Memory B cell (primary cell): Measurements from ENCODE around the gene B9D2.
"Not testable (repeated sequence)": the region's sequence is repeated elsewhere in the genome, so short reads cannot be mapped to it uniquely, and the experiment has no call there.

Source experiments
- ATAC-seq: fragments of 150-1000 bp; cut with Tn5 transposase; 2 replicates; pipeline ENCODE4 v1.10.0; 2021; ENCODE audit warnings: low read depth, mild to moderate bottlenecking, moderate library complexity
- DNase-seq, 2 donors: peaks; one replicate each; pipeline ENCODE4 v3.0.0; 2022; ENCODE audit warnings: low spot score in 2 of 2
- H3K27ac Mint-ChIP-seq: one replicate; pipeline ENCODE4 v1.8.0; 2022; ENCODE audit warnings: mild to moderate bottlenecking, moderate library complexity, mixed read lengths
- H3K27me3 Mint-ChIP-seq: one replicate; pipeline ENCODE4 v1.8.0; 2022; ENCODE audit warnings: mixed read lengths
- H3K36me3 Mint-ChIP-seq: one replicate; pipeline ENCODE4 v1.8.0; 2022; ENCODE audit warnings: mild to moderate bottlenecking, mixed read lengths
- H3K4me1 Mint-ChIP-seq: one replicate; pipeline ENCODE4 v1.8.0; 2022; ENCODE audit warnings: mixed read lengths
- H3K4me3 Mint-ChIP-seq: one replicate; pipeline ENCODE4 v1.8.0; 2022; ENCODE audit warnings: mild to moderate bottlenecking, moderate library complexity, mixed read lengths
- H3K9me3 Mint-ChIP-seq: one replicate; pipeline ENCODE4 v1.8.0; 2022; ENCODE audit warnings: mixed read lengths

The B9D2 gene

DNA sequence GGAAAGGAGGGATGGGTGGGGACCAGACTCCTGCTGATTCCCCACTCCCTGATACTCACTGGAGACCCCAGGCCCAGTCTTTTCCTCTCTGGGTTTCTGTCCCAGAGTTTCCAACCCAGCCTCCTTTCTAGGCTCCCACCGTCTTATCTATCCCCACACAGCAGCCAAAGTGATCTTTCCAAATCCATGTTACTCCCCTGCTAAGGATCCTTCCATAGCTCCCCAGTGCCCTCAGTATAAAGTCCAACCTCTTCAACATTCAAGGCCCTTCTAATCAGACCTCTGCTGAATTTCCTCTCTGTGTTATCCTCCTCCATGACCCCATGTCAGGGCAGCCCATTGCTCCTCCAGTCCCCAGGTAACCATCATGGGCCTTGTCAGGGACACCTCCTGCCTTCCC is 8.9 kb downstream of the B9D2 start:
- no peaks in the 10 kb centered on the region for H3K9me3 Mint-ChIP-seq
- H3K4me1 Mint-ChIP-seq, result peaks cover 27% of the 10 kb centered on the region
- no peak for ATAC-seq
- no peaks in the 10 kb centered on the region for H3K27me3 Mint-ChIP-seq
- DNase-seq, result no peak
- H3K27ac Mint-ChIP-seq, result peak overlapping the region; percentile 42
- H3K4me3 Mint-ChIP-seq, result peak overlapping the region; percentile 1
- H3K36me3 Mint-ChIP-seq, result no peaks in the 10 kb centered on the region

GRCh38 chr19:41354343-41354953 is 9.5 kb downstream of the B9D2 start:
- peak overlapping the region; percentile 68 for H3K4me3 Mint-ChIP-seq

DNA sequence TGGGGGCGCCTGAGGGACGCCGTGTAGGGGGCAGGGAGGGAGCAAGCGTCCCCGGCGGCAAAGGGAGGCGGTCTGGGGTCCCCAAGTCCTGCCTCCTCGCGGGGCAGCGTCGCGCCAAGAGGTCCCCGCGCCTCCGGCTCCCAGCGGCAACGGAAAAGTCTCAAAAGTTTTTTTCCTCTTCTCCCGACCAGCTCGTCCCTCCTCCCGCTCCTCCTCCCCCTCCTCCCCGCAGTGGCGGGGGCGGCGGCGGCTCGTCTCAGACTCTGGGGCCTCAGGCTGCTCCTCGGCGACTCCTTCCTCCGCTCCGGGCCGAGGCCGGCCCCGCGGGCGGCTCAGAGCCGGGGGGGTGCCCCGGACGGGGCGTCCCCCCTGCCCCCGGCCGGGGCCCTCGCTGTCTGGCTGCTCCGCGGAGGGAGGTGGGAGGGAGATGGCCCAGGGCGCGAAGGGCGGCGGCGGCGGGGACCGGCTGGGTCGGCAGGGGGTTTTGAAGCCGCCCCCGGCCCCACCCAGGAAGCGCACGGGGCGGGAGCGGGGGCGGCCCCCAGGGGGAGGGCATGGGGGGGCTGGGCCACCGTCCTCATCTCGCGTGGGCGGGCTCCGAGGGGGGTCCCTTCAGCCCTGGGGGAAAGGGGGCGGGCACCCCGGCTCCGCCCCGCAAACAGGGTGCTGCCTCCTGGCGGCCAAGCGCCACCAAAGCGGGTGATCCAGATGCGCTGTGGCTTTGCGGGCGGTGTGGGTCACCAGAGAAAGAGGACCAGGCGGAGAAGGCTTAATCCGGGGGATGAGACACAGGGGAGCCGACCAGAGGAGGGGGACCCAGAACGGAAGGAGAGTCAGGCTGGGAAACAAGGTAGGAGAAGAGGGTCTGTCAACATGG is 10.2 kb downstream of the B9D2 start, which contains the start of gene TGFB1:
Gene TGFB1 (minus strand): TSS at position 457 of the 877 bp plus-strand sequence. CDS start 878 bp downstream, outside the sequence.
- H3K4me1 Mint-ChIP-seq, result peaks cover 34% of the 10 kb centered on the region

More at GRCh38 chr19:41354343-41354953, 9.5 kb downstream of the B9D2 start:
- H3K9me3 Mint-ChIP-seq, result no peaks in the 10 kb centered on the region
- peaks cover 26% of the 10 kb centered on the region for H3K4me1 Mint-ChIP-seq
- ATAC-seq, result no peak
- peak overlapping the region; percentile 95 for H3K27ac Mint-ChIP-seq
- H3K36me3 Mint-ChIP-seq, result no peaks in the 10 kb centered on the region
- DNase-seq, result no peak
- no peaks in the 10 kb centered on the region for H3K27me3 Mint-ChIP-seq

GRCh38 chr19:41352609-41353465 is 11.1 kb downstream of the B9D2 start:
- DNase-seq (peak; percentile 82 to 83), ATAC-seq (peak; percentile 28)
- Mint-ChIP-seq H3K4me1 (peaks cover 37% of the 10 kb centered on the region), H3K27ac (peak overlapping the region; percentile 95), H3K27me3 (no peaks in the 10 kb centered on the region), H3K9me3 (no peaks in the 10 kb centered on the region), H3K36me3 (peaks cover 7% of the 10 kb centered on the region), H3K4me3 (peak overlapping the region; percentile 98)

More for the DNA sequence above, 10.2 kb downstream of the B9D2 start, which contains the start of gene TGFB1:
- Mint-ChIP-seq H3K27me3 (no peaks in the 10 kb centered on the region), H3K4me3 (peak within 1 kb of the TSS; percentile 98), H3K27ac (peak within 1 kb of the TSS; percentile 95), H3K9me3 (no peaks in the 10 kb centered on the region), H3K36me3 (peaks cover 3% of the 10 kb centered on the region)
- DNase-seq, result peak; percentile 93
- ATAC-seq, result peak; percentile 64

- no peak for ATAC-seq
- Mint-ChIP-seq H3K27ac (peak overlapping the region; percentile 95), H3K4me1 (peaks cover 37% of the 10 kb centered on the region)
These were observed 11.7 kb downstream of the B9D2 start for GRCh38 chr19:41352279-41352608.

DNA sequence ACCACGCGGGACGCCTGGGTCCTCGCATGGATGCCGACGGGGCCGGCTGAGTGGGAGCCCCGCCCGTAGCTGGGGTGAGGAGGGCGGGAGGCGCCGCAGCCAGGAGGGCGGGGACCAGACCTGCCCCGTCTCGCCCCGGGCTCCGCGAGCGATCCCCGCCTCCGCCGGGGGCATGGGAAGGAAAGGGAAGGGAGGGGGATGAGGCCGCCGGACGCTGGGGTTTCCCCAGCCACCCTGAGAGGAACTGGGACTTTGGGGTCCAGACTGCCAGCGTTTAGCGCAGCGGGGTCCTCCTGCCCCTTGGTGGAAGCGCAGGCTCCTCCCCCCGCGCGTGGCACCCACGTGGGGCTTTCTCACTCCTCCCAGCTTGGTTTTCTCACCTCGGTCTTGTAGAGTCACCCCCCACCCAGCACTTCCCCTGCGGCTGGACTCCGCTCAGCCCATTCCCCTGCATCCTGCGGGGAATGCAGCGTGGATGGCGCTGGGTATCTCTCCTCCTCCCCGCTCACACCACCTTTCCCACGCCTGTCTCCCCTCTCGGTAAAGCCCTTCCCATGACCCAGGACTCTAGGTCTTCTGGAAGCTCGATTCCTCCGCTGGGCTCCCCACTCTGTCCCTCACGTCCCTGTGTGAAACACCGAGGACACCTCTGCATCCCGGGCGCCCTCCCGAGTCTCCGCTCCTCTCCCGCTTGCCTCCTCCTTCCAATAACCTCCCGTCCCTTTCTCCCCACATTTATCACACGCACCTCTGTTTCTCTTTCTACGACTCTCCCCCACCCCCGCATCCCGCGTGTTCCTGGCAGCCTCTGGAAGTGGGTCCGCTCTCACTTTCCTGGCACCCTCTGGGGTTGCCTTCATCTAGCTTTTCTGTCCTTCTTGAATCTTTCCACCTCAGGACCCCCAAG is 12.4 kb downstream of the B9D2 start:
- H3K27ac Mint-ChIP-seq, result peak overlapping the region; percentile 95
- DNase-seq (peak; percentile 82 to 89), ATAC-seq (peak; percentile 59)
- peak overlapping the region; percentile 98 for H3K4me3 Mint-ChIP-seq
- no peaks in the 10 kb centered on the region for H3K9me3 Mint-ChIP-seq
- H3K4me1 Mint-ChIP-seq, result peaks cover 35% of the 10 kb centered on the region
- no peaks in the 10 kb centered on the region for H3K27me3 Mint-ChIP-seq
- H3K36me3 Mint-ChIP-seq, result peaks cover 9% of the 10 kb centered on the region

More at GRCh38 chr19:41352279-41352608, 11.7 kb downstream of the B9D2 start:
- H3K4me3 Mint-ChIP-seq, result peak overlapping the region; percentile 98
- H3K36me3 Mint-ChIP-seq, result peaks cover 7% of the 10 kb centered on the region
- no peaks in the 10 kb centered on the region for H3K9me3 Mint-ChIP-seq
- no peak for DNase-seq
- H3K27me3 Mint-ChIP-seq, result no peaks in the 10 kb centered on the region

DNA sequence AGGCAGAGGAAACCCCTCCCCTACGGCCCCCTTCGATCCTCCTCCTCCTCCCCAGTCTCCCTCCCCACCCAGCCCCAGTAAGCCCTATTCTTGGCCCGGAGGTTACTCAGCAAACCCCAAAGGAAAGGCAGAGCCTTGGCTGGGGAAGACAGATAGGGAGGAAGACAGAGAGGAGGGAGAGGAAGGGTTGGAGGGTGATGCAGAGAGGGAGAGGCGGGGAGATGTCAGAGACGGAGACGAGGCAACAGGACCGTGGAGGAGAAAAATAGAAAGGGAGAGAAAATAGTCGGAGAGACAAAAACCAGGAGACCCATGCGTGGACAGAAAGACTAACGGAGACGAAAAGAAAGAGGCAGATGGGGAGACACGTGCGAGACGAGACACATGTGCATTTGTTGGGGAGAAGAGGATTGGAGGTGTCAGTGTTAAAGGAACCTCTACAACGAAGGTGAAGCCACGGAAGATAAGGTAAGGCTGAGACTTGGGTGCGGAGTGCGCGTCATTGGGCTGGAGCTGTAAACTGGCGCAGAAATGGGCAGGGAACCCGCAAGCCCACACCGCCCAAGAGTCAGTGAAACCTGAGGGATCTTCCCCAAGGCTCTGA is 13.1 kb downstream of the B9D2 start:
- peaks cover 11% of the 10 kb centered on the region for H3K36me3 Mint-ChIP-seq
- ATAC-seq (peak; percentile 3), DNase-seq (no peak)
- H3K4me3 Mint-ChIP-seq, result peak overlapping the region; percentile 98
- H3K27ac Mint-ChIP-seq, result peak overlapping the region; percentile 95
- H3K4me1 Mint-ChIP-seq, result peaks cover 34% of the 10 kb centered on the region
- H3K27me3 Mint-ChIP-seq, result no peaks in the 10 kb centered on the region
- H3K9me3 Mint-ChIP-seq, result no peaks in the 10 kb centered on the region

GRCh38 chr19:41346916-41347315 is 17.0 kb downstream of the B9D2 start:
- not testable (repeated sequence) for ATAC-seq, H3K27ac Mint-ChIP-seq, H3K27me3 Mint-ChIP-seq, H3K4me3 Mint-ChIP-seq, H3K9me3 Mint-ChIP-seq, DNase-seq
- peaks cover 40% of the 10 kb centered on the region for H3K4me1 Mint-ChIP-seq
- H3K36me3 Mint-ChIP-seq, result peaks cover 20% of the 10 kb centered on the region

DNA sequence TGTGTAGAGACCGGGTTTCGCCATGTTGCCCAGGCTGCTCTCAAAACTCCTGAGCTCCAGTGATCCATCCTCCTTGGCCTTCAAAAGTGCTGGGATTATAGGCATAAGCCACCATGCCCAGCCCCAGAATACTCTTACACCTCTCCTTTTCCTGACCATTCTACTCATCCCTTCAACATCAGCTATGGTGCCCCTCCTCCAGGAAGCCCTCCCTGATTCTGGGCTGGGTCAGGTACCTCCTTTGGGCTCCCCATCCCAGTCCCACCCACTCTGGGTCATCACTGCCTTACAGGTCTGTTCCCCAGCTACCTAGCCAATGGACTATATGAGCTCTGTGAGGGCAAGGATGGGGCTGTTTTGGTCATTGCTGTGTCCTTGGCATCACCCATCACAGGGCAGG is 19.8 kb downstream of the B9D2 start:
- H3K27ac Mint-ChIP-seq, result peak overlapping the region; percentile 92

GRCh38 chr19:41341669-41342490 is 22.1 kb downstream of the B9D2 start:
- DNase-seq, result no peak
- H3K27me3 Mint-ChIP-seq, result no peaks in the 10 kb centered on the region
- peaks cover 22% of the 10 kb centered on the region for H3K4me1 Mint-ChIP-seq
- no peaks in the 10 kb centered on the region for H3K9me3 Mint-ChIP-seq
- H3K27ac Mint-ChIP-seq, result peak overlapping the region; percentile 24
- peak; percentile 63 for ATAC-seq
- peak overlapping the region; percentile 53 for H3K4me3 Mint-ChIP-seq
- peaks cover 24% of the 10 kb centered on the region for H3K36me3 Mint-ChIP-seq

More for the DNA sequence above, 19.8 kb downstream of the B9D2 start:
- Mint-ChIP-seq H3K36me3 (peaks cover 27% of the 10 kb centered on the region), H3K4me3 (no peak overlapping the region), H3K9me3 (no peaks in the 10 kb centered on the region), H3K4me1 (peaks cover 29% of the 10 kb centered on the region), H3K27me3 (no peaks in the 10 kb centered on the region)
- DNase-seq, result no peak
- no peak for ATAC-seq

DNA sequence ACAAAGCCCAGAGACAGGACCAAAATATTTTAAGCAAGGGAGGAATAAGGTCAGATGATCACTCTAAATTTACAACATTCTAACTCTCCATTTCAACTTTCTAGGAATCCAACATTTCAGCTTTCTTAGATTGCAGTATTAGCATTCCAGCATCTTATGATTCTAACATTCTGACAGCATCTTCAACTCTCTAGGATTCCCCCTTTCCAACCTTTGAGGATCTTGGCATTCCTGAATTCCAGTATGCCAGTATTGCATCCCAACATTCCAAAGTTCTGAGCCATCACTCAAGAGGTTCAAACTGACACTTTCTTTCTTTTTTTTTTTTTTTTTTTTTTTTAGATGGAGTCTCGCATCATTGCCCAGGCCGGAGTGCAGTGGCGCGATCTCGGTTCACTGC is 24.0 kb downstream of the B9D2 start:
- ATAC-seq, result no peak
- H3K27ac Mint-ChIP-seq, result no peak overlapping the region
- H3K4me3 Mint-ChIP-seq, result no peak overlapping the region
- no peaks in the 10 kb centered on the region for H3K27me3 Mint-ChIP-seq
- no peaks in the 10 kb centered on the region for H3K9me3 Mint-ChIP-seq
- DNase-seq, result no peak
- peaks cover 22% of the 10 kb centered on the region for H3K36me3 Mint-ChIP-seq
- peaks cover 23% of the 10 kb centered on the region for H3K4me1 Mint-ChIP-seq

DNA sequence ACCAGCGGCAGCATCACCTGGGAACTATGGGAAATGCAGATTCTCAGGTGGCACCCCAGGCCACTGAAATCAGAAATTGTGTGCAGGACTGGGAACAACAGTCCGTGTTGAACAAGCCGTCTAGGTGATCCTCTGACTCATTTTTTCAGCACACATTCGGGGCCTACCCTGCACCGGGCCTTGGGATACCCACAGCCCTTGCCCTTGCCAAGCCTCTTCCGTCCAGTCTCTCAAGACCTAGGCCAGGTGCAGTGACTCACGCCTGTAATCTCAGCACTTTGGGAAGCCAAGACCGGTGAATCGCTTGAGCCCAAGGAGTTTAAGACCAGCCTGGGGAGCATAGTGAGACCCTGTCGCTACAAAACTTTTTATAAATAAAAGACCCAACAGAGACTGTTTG is 28.5 kb downstream of the B9D2 start:
- peak overlapping the region; percentile 87 for H3K27ac Mint-ChIP-seq
- DNase-seq, result no peak
- ATAC-seq, result no peak
- no peaks in the 10 kb centered on the region for H3K9me3 Mint-ChIP-seq
- H3K4me1 Mint-ChIP-seq, result peaks cover 23% of the 10 kb centered on the region
- peaks cover 27% of the 10 kb centered on the region for H3K36me3 Mint-ChIP-seq
- no peaks in the 10 kb centered on the region for H3K27me3 Mint-ChIP-seq
- H3K4me3 Mint-ChIP-seq, result no peak overlapping the region
